Activated CD4-positive, alpha-beta T cell treated with anti-CD3 and anti-CD28 coated beads, Interleukin-2, amount 10 ng/mL, durations not matched to agents 24 days and 14 days (primary cell): ENCODE results near the gene ACKR2. TPM values are rescaled to one million over a fixed set of nuclear protein-coding genes. Genes with fewer than 3 reads are reported as not detected.
A peak's percentile ranks its signal among the peaks of the same experiment; 100 is the strongest.
"Not testable (repeated sequence)": the region's sequence is repeated elsewhere in the genome, so short reads cannot be mapped to it uniquely, and the experiment has no call there.

Experiments
- DNase-seq: peaks from one replicate; pipeline ENCODE4 v3.0.0; 2022
- H3K27ac Mint-ChIP-seq: one replicate; pipeline ENCODE4 v1.8.0; 2022; ENCODE audit warnings: mild to moderate bottlenecking, mixed read lengths
- H3K27me3 Mint-ChIP-seq: one replicate; pipeline ENCODE4 v1.8.0; 2022; ENCODE audit warnings: mixed read lengths
- H3K36me3 Mint-ChIP-seq: one replicate; pipeline ENCODE4 v1.8.0; 2022; ENCODE audit warnings: low read depth, mild to moderate bottlenecking, mixed read lengths
- H3K4me1 Mint-ChIP-seq: one replicate; pipeline ENCODE4 v1.8.0; 2021; ENCODE audit warnings: mixed read lengths
- H3K4me3 Mint-ChIP-seq: one replicate; pipeline ENCODE4 v1.8.0; 2022; ENCODE audit warnings: mild to moderate bottlenecking, moderate library complexity, mixed read lengths
- H3K9me3 Mint-ChIP-seq: one replicate; pipeline ENCODE4 v1.8.0; 2021; ENCODE audit warnings: mixed read lengths
- intact Hi-C: fragments of 100-400 bp; cut with micrococcal nuclease; formaldehyde crosslinking; loops from one replicate; pipeline ENCODE4 v1.15.1; 2023
- total RNA-seq: library from RNA; stranded (reverse); gene quantifications from 2 replicates; pipeline ENCODE4 v1.2.3, GENCODE V29; 2022

ACKR2 gene
- total RNA-seq, 1 donor from 2014 or later = 0.42 TPM

DNA sequence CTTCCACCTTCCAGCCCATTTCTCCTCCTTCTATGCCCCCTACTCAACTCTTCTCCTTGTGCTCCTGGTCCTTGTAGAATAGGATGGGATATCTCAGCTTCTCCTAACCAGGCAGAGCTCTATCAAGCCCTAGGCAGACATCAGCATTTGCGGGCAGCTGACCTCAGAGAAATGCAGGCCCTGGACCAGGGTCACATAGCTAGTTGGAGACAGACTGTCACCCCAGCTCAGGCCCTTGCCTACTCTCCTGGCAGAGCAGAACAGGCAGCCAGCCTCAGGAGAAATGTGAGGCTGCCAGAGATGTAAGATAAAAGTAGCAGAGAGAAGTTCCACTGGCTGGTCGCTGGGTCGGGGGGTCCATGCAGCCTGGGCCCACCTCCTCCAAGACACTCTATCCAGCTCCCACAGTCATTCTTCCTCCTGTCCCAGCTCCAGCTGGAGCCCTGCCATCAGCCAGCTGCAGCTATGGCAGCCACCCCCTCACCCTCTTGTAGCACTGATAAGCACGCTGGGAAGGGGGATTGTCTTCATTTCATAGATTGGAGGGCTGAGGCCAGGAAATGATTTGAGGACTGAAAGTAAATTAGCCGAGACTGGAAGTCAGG lies 62.4 kb downstream of the ACKR2 start:
- no peak overlapping the region for H3K4me3 Mint-ChIP-seq
- no peak overlapping the region for H3K27ac Mint-ChIP-seq
- H3K9me3 Mint-ChIP-seq = no peaks in the 10 kb centered on the region
- no peaks in the 10 kb centered on the region for H3K36me3 Mint-ChIP-seq
- peaks cover 4% of the 10 kb centered on the region for H3K27me3 Mint-ChIP-seq
- H3K4me1 Mint-ChIP-seq = no peaks in the 10 kb centered on the region
- intact Hi-C loops = no loop called here
- no peak for DNase-seq

DNA sequence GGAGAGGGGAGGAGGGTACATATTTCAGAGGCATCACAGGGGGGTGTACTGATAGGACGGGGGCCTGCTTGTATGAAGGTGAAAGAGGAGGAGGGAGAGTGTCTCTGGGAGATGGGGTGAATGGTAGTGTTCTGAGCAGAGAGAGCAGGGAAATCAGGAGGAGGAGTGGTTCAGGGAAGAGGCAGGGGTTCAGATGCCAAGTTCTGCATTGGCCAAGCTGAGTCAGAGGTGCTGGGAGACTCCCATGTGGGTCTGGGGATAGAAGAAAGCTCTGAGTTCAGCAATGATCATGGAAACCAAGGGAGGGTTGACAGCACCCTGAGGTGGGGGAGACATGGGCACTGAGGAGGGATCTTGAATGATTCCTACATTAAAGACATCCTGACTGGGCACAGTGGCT lies 63.5 kb downstream of the ACKR2 start:
- no peaks in the 10 kb centered on the region for H3K36me3 Mint-ChIP-seq
- H3K27me3 Mint-ChIP-seq = peaks cover 4% of the 10 kb centered on the region
- H3K27ac Mint-ChIP-seq = no peak overlapping the region
- H3K4me1 Mint-ChIP-seq = no peaks in the 10 kb centered on the region
- H3K4me3 Mint-ChIP-seq = no peak overlapping the region
- DNase-seq = no peak
- no peaks in the 10 kb centered on the region for H3K9me3 Mint-ChIP-seq
- intact Hi-C loops = no loop called here

DNA sequence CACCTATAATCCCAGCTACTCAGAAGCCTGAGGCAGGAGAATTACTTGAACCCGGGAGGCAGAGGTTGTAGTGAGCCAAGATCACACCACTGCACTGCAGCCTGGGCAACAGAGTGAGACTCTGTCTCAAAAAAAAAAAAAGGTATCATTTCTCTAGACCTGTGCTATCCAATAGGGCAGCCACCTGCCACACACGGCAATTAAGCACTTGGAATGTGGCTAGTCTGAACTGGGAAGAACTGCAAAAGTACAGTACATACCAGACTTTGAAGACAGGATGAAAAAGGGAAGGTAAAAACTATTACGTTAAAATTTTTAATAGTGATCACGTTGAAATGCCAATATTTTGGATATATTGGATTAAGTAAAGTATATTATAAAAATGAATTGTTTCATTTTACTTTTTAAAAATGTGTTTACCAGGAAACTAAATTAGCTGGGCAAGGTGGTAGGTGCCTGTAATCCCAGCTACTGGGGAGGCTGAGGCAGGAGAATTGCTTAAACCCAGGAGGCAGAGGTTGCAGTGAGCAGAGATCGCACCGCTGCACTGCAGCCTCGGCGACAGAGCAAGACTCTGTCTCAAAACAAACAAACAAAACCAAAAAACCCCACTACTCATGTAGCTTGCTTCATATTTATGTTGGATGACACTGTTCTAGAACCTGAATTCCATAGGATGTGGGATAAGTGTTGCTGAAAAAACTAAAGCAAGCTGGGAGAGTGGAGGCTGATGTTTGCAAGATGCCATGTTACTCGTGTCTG lies 64.2 kb downstream of the ACKR2 start:
- intact Hi-C loops = no loop called here
- Mint-ChIP-seq H3K27ac (no peak overlapping the region), H3K4me1 (no peaks in the 10 kb centered on the region), H3K4me3 (no peak overlapping the region), H3K27me3 (peaks cover 7% of the 10 kb centered on the region), H3K36me3 (no peaks in the 10 kb centered on the region), H3K9me3 (no peaks in the 10 kb centered on the region)
- no peak for DNase-seq

DNA sequence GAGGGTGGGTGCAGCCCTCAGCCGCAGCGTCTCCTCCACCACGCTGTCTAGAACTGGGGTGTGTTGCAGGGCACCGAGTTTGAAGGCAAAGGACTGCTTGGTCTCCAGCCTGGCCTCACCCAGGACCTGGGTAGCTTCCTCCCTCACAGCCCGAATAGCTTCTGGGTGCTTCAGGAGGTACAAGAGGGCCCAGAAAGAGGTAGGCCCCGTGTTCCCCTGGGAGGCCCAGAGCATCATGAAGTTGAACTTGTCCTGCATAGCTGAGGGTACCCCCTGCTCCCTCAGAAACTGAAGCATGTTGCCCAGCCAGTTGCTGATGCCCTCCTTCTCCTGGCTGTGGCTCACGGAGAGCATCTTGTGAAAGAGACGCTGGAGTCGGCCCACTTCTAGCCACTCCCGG lies 65.5 kb downstream of the ACKR2 start:
- intact Hi-C loops = no loop called here

DNA sequence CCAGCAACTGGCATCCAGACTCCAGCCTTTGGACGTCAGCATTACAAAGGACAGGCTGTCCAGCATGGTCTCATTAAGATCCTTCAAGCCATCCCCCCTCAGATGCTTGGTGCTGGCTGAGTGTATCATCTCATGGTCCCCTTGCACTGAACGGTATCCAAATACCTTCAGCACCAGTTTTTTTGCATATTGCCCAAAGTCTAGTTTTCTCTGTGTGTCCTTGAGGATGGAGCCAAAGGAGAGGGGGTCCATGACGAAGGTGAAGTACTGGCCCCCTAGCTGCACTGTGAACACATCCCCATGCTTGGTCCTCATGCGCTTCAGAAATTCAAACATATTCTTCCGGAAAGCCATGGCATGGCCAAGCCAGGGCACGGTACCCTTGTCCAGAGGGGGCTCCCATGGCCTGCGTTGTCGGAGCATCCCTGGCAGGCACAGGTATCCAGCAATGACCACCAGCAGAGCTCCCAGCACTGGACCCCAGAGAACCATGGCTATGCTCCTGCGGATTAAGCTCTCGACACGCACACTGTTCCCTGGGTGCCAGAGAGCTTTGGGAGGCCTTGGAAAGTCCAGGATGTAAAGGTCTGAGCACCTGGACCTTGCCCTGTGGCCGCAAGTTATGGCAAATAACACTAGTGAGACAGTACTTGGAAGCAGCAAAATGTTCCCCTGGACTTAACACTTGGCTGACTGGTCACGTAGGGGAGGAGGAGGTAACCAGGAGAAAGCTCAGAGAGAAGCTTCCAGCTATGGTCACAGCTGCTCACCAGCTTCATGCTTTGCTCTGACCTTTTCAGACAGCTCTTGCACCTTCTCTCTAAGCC lies 66.3 kb downstream of the ACKR2 start, which contains the start of gene CYP8B1:
Gene CYP8B1, minus strand, starts transcription at position 555 of the 827 bp plus-strand sequence. Its CDS starts 63 bp downstream, at position 492.
- H3K9me3 Mint-ChIP-seq = no peaks in the 10 kb centered on the region
- intact Hi-C loops = no loop called here
- H3K36me3 Mint-ChIP-seq = no peaks in the 10 kb centered on the region
- H3K4me1 Mint-ChIP-seq = peaks cover 3% of the 10 kb centered on the region
- H3K27me3 Mint-ChIP-seq = peaks cover 11% of the 10 kb centered on the region
- no peak for DNase-seq
- no peak within 1 kb of the TSS for H3K4me3 Mint-ChIP-seq
- H3K27ac Mint-ChIP-seq = no peak within 1 kb of the TSS

More for the DNA sequence above, 65.5 kb downstream of the ACKR2 start:
- Mint-ChIP-seq H3K27ac (no peak overlapping the region), H3K36me3 (no peaks in the 10 kb centered on the region), H3K9me3 (no peaks in the 10 kb centered on the region), H3K4me1 (no peaks in the 10 kb centered on the region), H3K27me3 (peaks cover 8% of the 10 kb centered on the region), H3K4me3 (no peak overlapping the region)
- DNase-seq = no peak

DNA sequence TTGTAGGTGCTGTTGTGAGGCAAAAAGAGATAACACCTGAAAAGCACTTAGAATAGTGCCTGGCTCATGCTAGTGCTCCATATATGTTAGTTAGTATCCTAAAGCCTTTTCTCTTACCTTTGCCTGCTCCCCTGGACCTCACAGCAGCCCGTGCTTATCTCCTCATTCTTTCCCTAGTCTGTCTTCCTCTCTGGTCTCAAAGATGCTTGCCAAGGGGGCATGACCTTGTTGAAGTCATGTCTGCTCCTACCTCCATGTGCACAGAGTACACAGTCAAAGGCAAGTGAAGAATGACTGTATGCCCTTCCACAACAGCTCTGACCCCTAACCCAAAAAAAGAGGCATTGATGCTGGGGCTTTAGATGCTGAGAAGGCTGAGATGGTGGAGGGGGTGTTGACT lies 67.2 kb downstream of the ACKR2 start:
- H3K27me3 Mint-ChIP-seq = peaks cover 11% of the 10 kb centered on the region
- H3K4me3 Mint-ChIP-seq = no peak overlapping the region
- peaks cover 7% of the 10 kb centered on the region for H3K4me1 Mint-ChIP-seq
- no peak for DNase-seq
- H3K36me3 Mint-ChIP-seq = no peaks in the 10 kb centered on the region
- no peak overlapping the region for H3K27ac Mint-ChIP-seq
- no peaks in the 10 kb centered on the region for H3K9me3 Mint-ChIP-seq
- intact Hi-C loops = no loop called here

DNA sequence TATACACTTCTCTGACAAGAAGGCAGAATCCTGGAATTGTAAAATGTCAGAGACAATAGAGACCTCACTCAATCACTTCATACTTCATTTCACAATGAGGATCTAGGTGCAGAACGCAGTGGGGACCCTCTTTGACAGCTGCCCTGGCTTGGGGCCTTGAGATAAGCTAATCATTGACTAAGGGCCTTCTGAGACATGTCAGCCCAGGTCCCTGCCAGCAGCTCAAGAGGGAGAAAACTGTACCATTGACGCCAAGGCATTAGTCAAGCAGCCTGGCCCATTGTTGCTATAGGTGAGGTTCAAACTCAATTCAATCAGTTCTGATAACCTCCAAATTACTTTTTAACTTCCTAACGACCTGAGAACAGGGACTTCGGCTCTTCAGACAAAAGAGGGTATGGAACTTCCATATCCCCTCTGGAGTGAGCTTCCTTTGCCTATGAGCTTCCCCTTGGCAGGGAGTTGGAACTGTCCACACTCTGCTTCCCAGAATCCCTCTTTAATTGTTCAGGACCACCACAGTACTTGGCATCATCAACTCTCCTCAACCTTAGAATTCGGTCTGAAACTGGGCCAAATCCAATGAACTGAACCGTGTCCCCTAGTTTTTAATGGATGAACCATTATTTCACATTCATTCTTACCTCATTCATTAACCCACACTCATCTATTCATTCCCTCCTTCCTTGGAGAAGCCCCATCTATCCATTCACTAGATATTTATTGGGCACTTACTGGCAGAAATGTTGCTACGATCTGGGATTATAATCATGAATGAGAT lies 67.9 kb downstream of the ACKR2 start:
- H3K4me1 Mint-ChIP-seq = peaks cover 11% of the 10 kb centered on the region
- no peak overlapping the region for H3K27ac Mint-ChIP-seq
- intact Hi-C loops = no loop called here
- no peak for DNase-seq
- H3K9me3 Mint-ChIP-seq = no peaks in the 10 kb centered on the region
- peaks cover 11% of the 10 kb centered on the region for H3K27me3 Mint-ChIP-seq
- H3K36me3 Mint-ChIP-seq = no peaks in the 10 kb centered on the region
- H3K4me3 Mint-ChIP-seq = no peak overlapping the region

DNA sequence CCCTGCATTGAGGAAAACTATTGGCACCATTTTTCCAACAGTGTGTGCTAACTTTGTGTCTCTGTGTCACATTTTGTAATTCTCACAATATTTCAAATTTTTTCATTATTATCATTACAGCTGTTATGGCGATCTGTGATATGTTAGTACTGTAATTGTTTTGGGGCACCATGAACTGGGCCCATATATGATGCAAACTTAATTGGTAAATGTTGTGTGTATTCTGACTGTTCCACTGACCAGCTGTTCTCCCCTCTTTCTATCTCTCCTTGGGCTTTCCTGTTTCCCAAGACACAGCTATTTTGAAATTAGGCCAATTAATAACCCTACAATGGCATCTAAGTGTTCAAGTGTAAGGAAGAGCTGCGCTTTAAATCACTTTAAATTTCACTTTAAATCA lies 68.6 kb downstream of the ACKR2 start:
- Mint-ChIP-seq H3K27ac (no peak overlapping the region), H3K27me3 (peaks cover 11% of the 10 kb centered on the region), H3K36me3 (no peaks in the 10 kb centered on the region), H3K4me3 (no peak overlapping the region), H3K4me1 (peaks cover 11% of the 10 kb centered on the region), H3K9me3 (no peaks in the 10 kb centered on the region)
- DNase-seq = no peak
- intact Hi-C loops = no loop called here

DNA sequence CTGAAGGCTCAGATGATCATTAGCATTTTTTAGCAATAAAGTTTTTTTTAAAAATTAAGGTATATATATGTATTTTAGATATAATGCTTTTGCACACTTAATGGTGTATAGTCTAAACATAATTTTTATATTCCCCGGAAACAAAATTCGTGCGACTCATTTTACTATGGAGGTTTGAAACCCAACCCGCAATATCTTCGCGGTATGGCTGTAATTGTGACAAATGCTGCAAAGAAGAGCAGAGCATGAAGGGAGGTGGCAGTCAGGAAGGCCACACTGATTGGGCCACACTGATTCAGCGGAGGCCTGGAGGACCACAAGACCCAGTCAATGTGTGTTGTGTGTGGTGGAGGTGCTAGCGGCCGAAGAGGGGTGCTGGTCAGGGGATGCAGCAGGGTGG lies 70.9 kb downstream of the ACKR2 start:
- no peak overlapping the region for H3K27ac Mint-ChIP-seq
- no peaks in the 10 kb centered on the region for H3K9me3 Mint-ChIP-seq
- no peak for DNase-seq
- peaks cover 11% of the 10 kb centered on the region for H3K4me1 Mint-ChIP-seq
- peaks cover 12% of the 10 kb centered on the region for H3K27me3 Mint-ChIP-seq
- H3K36me3 Mint-ChIP-seq = no peaks in the 10 kb centered on the region
- intact Hi-C loops = loop anchor here (2.0 kb wide), 1 partner anchor 241 kb away; no protein-coding TSS in a partner anchor
- peak overlapping the region; percentile 87 for H3K4me3 Mint-ChIP-seq

DNA sequence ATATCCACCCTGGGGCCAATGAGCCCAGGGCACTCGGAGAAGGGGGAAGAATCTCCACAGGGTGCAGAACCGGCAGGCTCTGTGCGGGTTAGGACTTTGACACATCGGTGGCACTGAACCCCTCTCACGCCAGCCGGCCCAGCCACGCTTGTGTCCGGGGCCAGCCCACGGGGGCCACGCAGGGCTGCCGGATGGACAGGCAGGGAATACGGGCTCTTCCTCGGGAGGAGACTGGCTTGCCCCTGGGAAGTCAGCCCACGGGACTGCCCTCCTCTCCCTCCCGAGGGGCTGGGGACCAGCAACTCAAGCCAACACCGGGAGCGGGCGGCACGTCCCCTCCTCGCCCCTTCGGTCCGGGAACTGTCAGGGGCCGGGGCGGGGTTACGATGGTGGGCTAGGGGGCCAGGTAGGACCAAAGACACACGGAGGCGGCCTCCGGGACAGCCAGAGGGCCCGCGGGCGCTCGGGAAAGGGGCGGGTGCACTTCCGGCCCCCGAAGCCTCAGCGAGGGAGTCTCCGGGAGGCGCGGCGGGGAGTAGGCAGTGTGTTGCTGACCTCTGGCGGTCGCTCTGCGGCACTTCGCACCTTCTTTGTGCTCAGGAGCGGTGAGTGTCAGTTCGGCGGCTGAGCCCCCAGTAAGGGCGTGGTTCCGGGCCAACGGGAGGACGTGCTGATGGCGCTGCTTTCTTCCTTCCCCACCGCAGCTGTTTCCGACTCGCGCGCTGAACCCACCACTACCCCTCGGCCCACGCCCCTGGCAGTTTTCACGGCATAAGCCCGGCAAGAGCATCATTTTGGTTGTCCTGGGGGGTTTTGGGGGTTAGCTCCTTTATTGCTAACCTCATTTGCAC lies 71.6 kb downstream of the ACKR2 start:
- peak; percentile 96 for DNase-seq
- Mint-ChIP-seq H3K27me3 (peaks cover 12% of the 10 kb centered on the region), H3K9me3 (no peaks in the 10 kb centered on the region), H3K27ac (peak overlapping the region; percentile 85), H3K4me3 (peak overlapping the region; percentile 87), H3K36me3 (no peaks in the 10 kb centered on the region), H3K4me1 (peaks cover 11% of the 10 kb centered on the region)
- intact Hi-C loops = loop anchor here (1.0 to 2.0 kb wide), 3 partner anchors 50 to 242 kb away; no protein-coding TSS in a partner anchor

DNA sequence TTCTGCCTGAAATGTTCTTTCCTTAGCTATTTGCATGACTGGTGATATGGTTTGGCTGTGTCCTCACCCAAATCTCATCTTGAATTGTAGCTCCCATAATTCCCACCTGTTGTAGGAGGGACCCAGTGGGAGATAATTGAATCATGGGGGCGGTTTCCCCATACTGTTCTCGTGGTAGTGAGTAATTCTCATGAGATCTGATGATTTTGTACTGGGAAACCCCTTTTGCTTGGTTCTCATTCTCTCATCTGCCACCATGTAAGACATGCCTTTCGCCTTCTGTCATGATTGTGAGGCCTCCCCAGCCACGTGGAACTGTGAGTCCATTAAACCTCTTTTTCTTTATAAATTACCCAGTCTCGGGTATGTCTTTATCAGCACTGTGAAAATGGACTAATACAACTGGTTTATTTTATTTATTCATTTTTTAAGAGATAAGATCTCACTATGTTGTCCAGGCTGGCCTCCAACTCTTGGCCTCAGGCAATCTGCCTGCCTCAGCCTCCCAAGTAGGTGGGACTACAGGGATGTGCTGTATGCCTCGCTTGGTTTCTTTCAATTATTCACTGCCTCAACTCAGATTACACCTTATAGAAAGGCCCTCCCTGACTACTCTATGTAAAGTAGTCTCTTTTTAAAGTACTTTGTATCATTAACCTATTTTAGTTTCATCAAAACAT lies 74.1 kb downstream of the ACKR2 start:
- H3K4me3 Mint-ChIP-seq, DNase-seq, H3K36me3 Mint-ChIP-seq, H3K27ac Mint-ChIP-seq, intact Hi-C loops, H3K9me3 Mint-ChIP-seq: not testable (repeated sequence)
- H3K4me1 Mint-ChIP-seq = peaks cover 11% of the 10 kb centered on the region
- H3K27me3 Mint-ChIP-seq = peaks cover 11% of the 10 kb centered on the region

DNA sequence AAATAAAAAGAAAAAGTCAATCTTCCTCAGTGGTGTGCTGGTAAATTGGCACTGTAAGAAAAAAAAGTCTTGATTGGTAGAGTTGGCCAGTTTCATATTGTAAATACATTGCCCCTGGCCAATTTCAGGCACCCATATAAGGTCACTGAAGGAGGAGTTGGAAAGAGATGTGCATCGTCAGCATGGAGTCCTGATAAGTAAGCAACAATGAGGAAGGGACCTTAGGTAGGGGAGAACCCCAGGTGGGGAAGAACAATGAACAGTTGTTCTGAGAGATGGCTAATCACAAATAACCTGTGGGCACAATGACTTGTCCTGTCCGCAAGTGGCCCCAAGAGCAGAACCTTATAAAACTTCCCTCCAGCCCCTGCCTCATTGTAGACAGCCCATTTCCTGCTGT lies 75.1 kb downstream of the ACKR2 start:
- peaks cover 14% of the 10 kb centered on the region for H3K27me3 Mint-ChIP-seq
- intact Hi-C loops = no loop called here

More for the DNA sequence above, 75.1 kb downstream of the ACKR2 start:
- H3K4me3 Mint-ChIP-seq = no peak overlapping the region
- H3K36me3 Mint-ChIP-seq = no peaks in the 10 kb centered on the region
- no peaks in the 10 kb centered on the region for H3K9me3 Mint-ChIP-seq
- H3K4me1 Mint-ChIP-seq = peaks cover 11% of the 10 kb centered on the region
- H3K27ac Mint-ChIP-seq = no peak overlapping the region
- no peak for DNase-seq
